HEK293 (cell line): Measurements from ENCODE around the gene RPEL1.
"Not testable (repeated sequence)": the region's sequence is repeated elsewhere in the genome, so short reads cannot be mapped to it uniquely, and the experiment has no call there.

Experiments used
- CTCF ChIA-PET: fragments of 350-600 bp; formaldehyde crosslinking; extraction: SDS; loops from one replicate; lab custom pipeline; 2021; ENCODE audit warnings: antibody characterized with exemption; lab: Yijun Ruan, JAX
- POLR2A ChIA-PET: fragments of 300-600 bp; formaldehyde crosslinking; extraction: SDS; loops from one replicate; lab custom pipeline; 2020; ENCODE audit warnings: antibody characterized with exemption, inconsistent platforms; lab: Yijun Ruan, JAX
- H3K27ac ChIP-seq: fragments of 200-500 bp; sonication (Bioruptor generic); 2 replicates; pipeline ENCODE4 v1.5.1; 2014; ENCODE audit warnings: low read depth, low read length, control low read depth, inconsistent platforms; ENCODE audit errors: extremely low read depth
- H3K36me3 ChIP-seq, 2 experiments: fragments of 200-500 bp in 1 of 2; sonication (Bioruptor generic) in 1 of 2; 1 replicate in 1 of 2; 2 replicates in 1 of 2; pipeline ENCODE4 v1.5.1; 2014 to 2017; ENCODE audit warnings: inconsistent platforms in 2 of 2, low read length in 2 of 2; ENCODE audit not compliant: control insufficient read depth in 2 of 2, insufficient read depth in 1 of 2
- H3K4me1 ChIP-seq: fragments of 200-500 bp; sonication (Bioruptor generic); 2 replicates; pipeline ENCODE4 v1.5.1; 2014; ENCODE audit warnings: mild to moderate bottlenecking, low read length, inconsistent platforms; ENCODE audit not compliant: control insufficient read depth, insufficient read depth
- H3K4me3 ChIP-seq: 2 replicates; pipeline ENCODE4 v1.5.1; 2011; ENCODE audit warnings: low read depth, mild to moderate bottlenecking, control low read depth, low read length, moderate library complexity
- H3K9me3 ChIP-seq: fragments of 200-500 bp; sonication (Bioruptor generic); 2 replicates; pipeline ENCODE4 v1.5.1; 2014; ENCODE audit warnings: low read depth, low read length, inconsistent platforms; ENCODE audit not compliant: control insufficient read depth, insufficient read depth
- GLI2 ChIP-seq: fragments of 450-650 bp; formaldehyde crosslinking; IDR thresholded peaks from 2 replicates; pipeline ENCODE4; 2017; ENCODE audit warnings: missing biosample characterization, missing genetic modification characterization, low read depth, borderline replicate concordance
- GLIS1 ChIP-seq: fragments of 450-650 bp; formaldehyde crosslinking; IDR thresholded peaks from 2 replicates; pipeline ENCODE4 v1.5.1; 2016; ENCODE audit warnings: missing biosample characterization, missing genetic modification characterization
- GLIS2 ChIP-seq: fragments of 450-650 bp; formaldehyde crosslinking; IDR thresholded peaks from 2 replicates; pipeline ENCODE4 v1.5.1; 2016; ENCODE audit warnings: missing biosample characterization, missing genetic modification characterization
- MYNN ChIP-seq: fragments of 450-650 bp; formaldehyde crosslinking; IDR thresholded peaks from 2 replicates; pipeline ENCODE4 v1.5.1; 2016; ENCODE audit warnings: missing biosample characterization, missing genetic modification characterization, borderline replicate concordance
- PRDM2 ChIP-seq: fragments of 450-650 bp; formaldehyde crosslinking; IDR thresholded peaks from 2 replicates; pipeline ENCODE4 v1.5.1; 2016; ENCODE audit warnings: missing biosample characterization, missing genetic modification characterization, borderline replicate concordance
- ZNF112 ChIP-seq: fragments of 450-650 bp; formaldehyde crosslinking; IDR thresholded peaks from 2 replicates; pipeline ENCODE4 v1.5.0; 2017; ENCODE audit warnings: missing biosample characterization, missing genetic modification characterization
- ZNF214 ChIP-seq: fragments of 450-650 bp; formaldehyde crosslinking; IDR thresholded peaks from 2 replicates; pipeline ENCODE4 v1.5.1; 2017; ENCODE audit warnings: missing biosample characterization, mild to moderate bottlenecking, missing genetic modification characterization, borderline replicate concordance
- ZNF311 ChIP-seq: fragments of 450-650 bp; formaldehyde crosslinking; IDR thresholded peaks from 2 replicates; pipeline ENCODE4 v1.5.1; 2017; ENCODE audit warnings: missing biosample characterization, missing genetic modification characterization, borderline replicate concordance
- ZNF341 ChIP-seq: fragments of 450-650 bp; formaldehyde crosslinking; IDR thresholded peaks from 2 replicates; pipeline ENCODE4; 2016; ENCODE audit warnings: low read depth, missing biosample characterization, missing genetic modification characterization
- ZNF362 ChIP-seq: fragments of 450-650 bp; formaldehyde crosslinking; IDR thresholded peaks from 2 replicates; pipeline ENCODE4 v1.5.1; 2016; ENCODE audit warnings: missing biosample characterization, missing genetic modification characterization
- ZNF501 ChIP-seq: fragments of 450-650 bp; formaldehyde crosslinking; IDR thresholded peaks from 2 replicates; pipeline ENCODE4 v1.5.1; 2016; ENCODE audit warnings: missing biosample characterization, missing genetic modification characterization
- ZNF548 ChIP-seq: fragments of 450-650 bp; formaldehyde crosslinking; IDR thresholded peaks from 2 replicates; pipeline ENCODE4 v1.5.1; 2016; ENCODE audit warnings: missing biosample characterization, missing genetic modification characterization
- ZNF571 ChIP-seq: fragments of 450-650 bp; formaldehyde crosslinking; IDR thresholded peaks from 2 replicates; pipeline ENCODE4 v1.5.0; 2017; ENCODE audit warnings: missing biosample characterization, missing genetic modification characterization
- ZNF658 ChIP-seq: fragments of 450-650 bp; formaldehyde crosslinking; IDR thresholded peaks from 2 replicates; pipeline ENCODE4; 2016; ENCODE audit warnings: missing biosample characterization, missing genetic modification characterization

The RPEL1 gene

GRCh38 chr10:103203466-103203865 lies 42.2 kb upstream of the RPEL1 start (continued):
- no peak for TF ChIP-seq ZNF112 (tag by site-specific recombination)
- no peak for TF ChIP-seq GLIS2 (tag by site-specific recombination)
- TF ChIP-seq PRDM2 (tag by site-specific recombination): no peak
- TF ChIP-seq ZNF311: no peak
- no peak for TF ChIP-seq GLI2 (tag by site-specific recombination)

GRCh38 chr10:103204353-103205255 lies 41.1 kb upstream of the RPEL1 start:
- Histone ChIP-seq H3K4me3 (no peak overlapping the region), H3K9me3 (no peaks in the 10 kb centered on the region), H3K36me3 (no peaks in the 10 kb centered on the region), H3K27ac (no peak overlapping the region), H3K4me1 (peaks cover 4% of the 10 kb centered on the region; the same call in 1 of the 2 replicates)
- POLR2A ChIA-PET: interaction anchor here (1.1 kb wide), 1 partner anchor 26 kb away, joined by 7 read pairs; no protein-coding TSS in a partner anchor
- TF ChIP-seq ZNF341 (tag by site-specific recombination): peak; percentile 76
- TF ChIP-seq MYNN (tag by site-specific recombination): 0 out of 2 replicates have a peak, but pooled peaks have one; percentile 25
- TF ChIP-seq ZNF571 (tag by site-specific recombination): no peak
- TF ChIP-seq ZNF658 (tag by site-specific recombination): no peak
- TF ChIP-seq ZNF311: no peak
- TF ChIP-seq GLIS1 (tag by site-specific recombination): peak; percentile 47
- TF ChIP-seq ZNF548 (tag by site-specific recombination): no peak
- TF ChIP-seq ZNF362 (tag by site-specific recombination): peak; percentile 47; the same call in 1 of the 2 replicates
- no peak for TF ChIP-seq ZNF214 (tag by site-specific recombination)
- TF ChIP-seq ZNF501 (tag by site-specific recombination): no peak
- CTCF ChIA-PET: interaction anchor here (0.6 to 1.6 kb wide), 2 partner anchors 11 to 283 kb away, joined by 3 to 4 read pairs; partner anchors contain the start of gene NT5C2

GRCh38 chr10:103205401-103205800 lies 40.3 kb upstream of the RPEL1 start:
- H3K4me1 ChIP-seq, H3K36me3 ChIP-seq, POLR2A ChIA-PET, CTCF ChIA-PET, H3K9me3 ChIP-seq, H3K4me3 ChIP-seq, H3K27ac ChIP-seq: not testable (repeated sequence)

DNA sequence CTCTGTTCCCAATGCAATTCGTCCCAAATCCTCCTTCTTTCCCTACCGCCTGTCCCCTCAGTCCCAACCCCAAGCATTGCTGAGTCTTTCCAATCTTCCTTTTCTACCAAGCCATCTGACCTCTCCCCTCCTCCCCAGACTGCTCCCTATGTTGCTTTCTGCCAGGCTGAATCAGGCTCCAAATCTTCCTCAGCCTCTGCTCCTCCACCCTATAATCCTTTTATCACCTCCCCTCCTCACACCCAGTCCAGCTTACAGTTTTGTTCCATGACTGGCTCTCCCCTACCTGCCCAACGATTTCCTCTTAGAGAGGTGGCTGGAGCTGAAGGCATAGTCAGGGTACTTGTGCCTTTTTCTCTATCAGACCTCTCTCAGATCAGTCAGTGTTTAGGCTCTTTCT lies 39.0 kb upstream of the RPEL1 start:
- H3K27ac ChIP-seq, CTCF ChIA-PET, H3K4me3 ChIP-seq, H3K4me1 ChIP-seq, H3K36me3 ChIP-seq, POLR2A ChIA-PET, H3K9me3 ChIP-seq: not testable (repeated sequence)
